Hepatocyte (in vitro differentiated cells): ENCODE measurements around the gene MAP4. TPM values are rescaled to one million over a fixed set of nuclear protein-coding genes. Genes with fewer than 3 reads are reported as not detected.
A peak's percentile ranks its signal among the peaks of the same experiment; 100 is the strongest.
"Not testable (repeated sequence)": the region's sequence is repeated elsewhere in the genome, so short reads cannot be mapped to it uniquely, and the experiment has no call there.

ENCODE experiments used
- DNase-seq: peaks from one replicate; pipeline ENCODE4 v3.0.0-alpha.2; 2016; ENCODE audit warnings: low spot score
- H2AFZ ChIP-seq: fragments of 200-600 bp; sonication (generic); 2 replicates; pipeline ENCODE4 v1.6.0; 2016; ENCODE audit warnings: antibody characterized with exemption, mild to moderate bottlenecking
- H3K27ac ChIP-seq: fragments of 200-600 bp; sonication (generic); 2 replicates; pipeline ENCODE4 v1.5.1; 2016; ENCODE audit warnings: mild to moderate bottlenecking
- H3K27me3 ChIP-seq: fragments of 200-600 bp; sonication (generic); 2 replicates; pipeline ENCODE4 v1.6.1; 2016
- H3K36me3 ChIP-seq: fragments of 200-600 bp; sonication (generic); replicated peaks from 2 replicates; pipeline ENCODE4 v1.5.1; 2016; ENCODE audit warnings: low read depth; ENCODE audit not compliant: insufficient read depth
- H3K4me1 ChIP-seq: fragments of 200-600 bp; sonication (generic); 2 replicates; pipeline ENCODE4 v1.5.1; 2016; ENCODE audit warnings: mild to moderate bottlenecking, moderate library complexity; ENCODE audit not compliant: insufficient read depth
- H3K4me2 ChIP-seq: fragments of 200-600 bp; sonication (generic); 2 replicates; pipeline ENCODE4 v1.6.0; 2016
- H3K4me3 ChIP-seq: fragments of 200-600 bp; sonication (generic); 2 replicates; pipeline ENCODE4 v1.5.1; 2016; ENCODE audit warnings: mild to moderate bottlenecking
- H3K79me2 ChIP-seq: fragments of 200-600 bp; sonication (generic); 2 replicates; pipeline ENCODE4 v1.6.0; 2017; ENCODE audit warnings: mild to moderate bottlenecking
- H3K9me2 ChIP-seq: fragments of 200-600 bp; sonication (generic); replicated peaks from 2 replicates; pipeline ENCODE4 v1.6.0; 2017; ENCODE audit warnings: mild to moderate bottlenecking; ENCODE audit not compliant: insufficient read depth
- H3K9me3 ChIP-seq: fragments of 200-600 bp; sonication (generic); 2 replicates; pipeline ENCODE4 v1.5.1; 2016; ENCODE audit warnings: low read depth, mild to moderate bottlenecking
- H4K20me1 ChIP-seq: fragments of 200-600 bp; sonication (generic); 2 replicates; pipeline ENCODE4 v1.6.0; 2016; ENCODE audit warnings: mild to moderate bottlenecking; ENCODE audit not compliant: insufficient read depth, poor library complexity, severe bottlenecking
- EZH2 ChIP-seq: fragments of 200-600 bp; sonication (generic); IDR thresholded peaks from 2 replicates; pipeline ENCODE4 v1.6.1; 2016; ENCODE audit warnings: antibody characterized with exemption, mild to moderate bottlenecking, borderline replicate concordance
- EZH2phosphoT487 ChIP-seq: fragments of 200-600 bp; sonication (generic); IDR thresholded peaks from one replicate; pipeline ENCODE4 v1.6.1; 2018; ENCODE audit warnings: antibody characterized with exemption, mild to moderate bottlenecking, low read depth, moderate library complexity; ENCODE audit not compliant: unreplicated experiment, severe bottlenecking
- WGBS: methylation state at CpG from one replicate; pipeline ENCODE4 v1.1.6; 2016; ENCODE audit warnings: low lambda C conversion rate; ENCODE audit errors: missing lambda C conversion rate; 5-methylcytosine and 5-hydroxymethylcytosine counted together
- polyA plus RNA-seq: library from polyadenylated mRNA; unstranded; fragments of >200 nt; fragmentation: Nextera tagmentation; extraction: Ambion mirVana; gene quantifications from 2 replicates; pipeline ENCODE4 v1.2.1, GENCODE V29; 2016
- total RNA-seq: library from RNA; depleted of rRNA; stranded (reverse); fragments of >200 nt; gene quantifications from 2 replicates; pipeline ENCODE4 v1.2.3, GENCODE V29; 2014
- TF ChIP-seq, protein P1 (sequence below): fragments of 200-600 bp; sonication (generic); IDR thresholded peaks from 2 replicates; pipeline ENCODE4 v1.5.1; 2016; ENCODE audit warnings: antibody characterized with exemption, mild to moderate bottlenecking; ENCODE audit not compliant: poor library complexity

The MAP4 gene
- total RNA-seq: 64.7 and 85.5 TPM in 2 replicates
- 91.1 and 91.3 TPM in 2 replicates for polyA plus RNA-seq

DNA sequence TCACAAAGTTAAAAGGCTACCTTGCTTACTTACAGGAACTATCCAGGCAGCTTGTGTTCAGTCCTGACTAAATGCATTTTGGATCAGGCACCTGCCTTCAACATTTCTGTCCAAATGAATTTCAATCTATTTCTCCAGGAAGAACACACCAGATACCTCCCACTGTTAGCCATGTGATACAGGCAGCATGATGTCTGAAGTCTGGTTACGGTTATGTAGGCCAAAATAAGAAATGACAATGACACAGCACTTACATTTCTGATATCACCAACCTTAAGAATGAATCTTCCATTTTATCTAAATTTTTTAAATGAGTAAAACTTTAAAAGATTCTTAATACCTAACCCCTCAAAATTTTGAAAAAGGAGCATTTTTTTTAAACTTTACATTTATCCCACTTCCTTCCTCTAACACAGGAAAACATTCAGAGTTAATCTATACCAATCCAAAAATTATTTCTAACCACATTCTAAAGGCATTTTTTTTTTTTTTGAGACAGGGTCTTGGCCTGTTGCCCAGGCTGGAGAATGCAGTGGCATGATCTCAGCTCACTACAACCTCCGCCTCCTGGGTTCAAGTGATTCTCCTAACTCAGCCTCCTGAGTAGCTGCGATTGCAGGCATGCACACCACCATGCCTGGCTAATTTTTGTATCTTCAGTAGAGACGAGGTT, at the start of gene MAP4:
TSS of gene MAP4 (minus strand) at position 116 of the 673 bp plus-strand sequence. CDS start 17,556 bp downstream, outside the sequence.
- Histone ChIP-seq H3K27ac (peak within 1 kb of the TSS; percentile 49), H4K20me1 (peaks cover 25% of the 10 kb centered on the region), H3K9me3 (no peaks in the 10 kb centered on the region), H3K4me2 (peak within 1 kb of the TSS; percentile 52), H3K27me3 (no peaks in the 10 kb centered on the region), H2AFZ (no peak within 1 kb of the TSS), H3K79me2 (peaks cover 80% of the 10 kb centered on the region), H3K36me3 (no peaks in the 10 kb centered on the region), H3K4me3 (no peak within 1 kb of the TSS), H3K4me1 (peaks cover 53% of the 10 kb centered on the region), H3K9me2 (no peaks in the 10 kb centered on the region)
- DNase-seq: no peak
- WGBS: 71% methylated on average over 4 of the region's 4 CpGs
- TF ChIP-seq EZH2: no peak
- no peak for TF ChIP-seq EZH2phosphoT487
- TF ChIP-seq, protein P1, sequence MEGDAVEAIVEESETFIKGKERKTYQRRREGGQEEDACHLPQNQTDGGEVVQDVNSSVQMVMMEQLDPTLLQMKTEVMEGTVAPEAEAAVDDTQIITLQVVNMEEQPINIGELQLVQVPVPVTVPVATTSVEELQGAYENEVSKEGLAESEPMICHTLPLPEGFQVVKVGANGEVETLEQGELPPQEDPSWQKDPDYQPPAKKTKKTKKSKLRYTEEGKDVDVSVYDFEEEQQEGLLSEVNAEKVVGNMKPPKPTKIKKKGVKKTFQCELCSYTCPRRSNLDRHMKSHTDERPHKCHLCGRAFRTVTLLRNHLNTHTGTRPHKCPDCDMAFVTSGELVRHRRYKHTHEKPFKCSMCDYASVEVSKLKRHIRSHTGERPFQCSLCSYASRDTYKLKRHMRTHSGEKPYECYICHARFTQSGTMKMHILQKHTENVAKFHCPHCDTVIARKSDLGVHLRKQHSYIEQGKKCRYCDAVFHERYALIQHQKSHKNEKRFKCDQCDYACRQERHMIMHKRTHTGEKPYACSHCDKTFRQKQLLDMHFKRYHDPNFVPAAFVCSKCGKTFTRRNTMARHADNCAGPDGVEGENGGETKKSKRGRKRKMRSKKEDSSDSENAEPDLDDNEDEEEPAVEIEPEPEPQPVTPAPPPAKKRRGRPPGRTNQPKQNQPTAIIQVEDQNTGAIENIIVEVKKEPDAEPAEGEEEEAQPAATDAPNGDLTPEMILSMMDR: no peak

DNA sequence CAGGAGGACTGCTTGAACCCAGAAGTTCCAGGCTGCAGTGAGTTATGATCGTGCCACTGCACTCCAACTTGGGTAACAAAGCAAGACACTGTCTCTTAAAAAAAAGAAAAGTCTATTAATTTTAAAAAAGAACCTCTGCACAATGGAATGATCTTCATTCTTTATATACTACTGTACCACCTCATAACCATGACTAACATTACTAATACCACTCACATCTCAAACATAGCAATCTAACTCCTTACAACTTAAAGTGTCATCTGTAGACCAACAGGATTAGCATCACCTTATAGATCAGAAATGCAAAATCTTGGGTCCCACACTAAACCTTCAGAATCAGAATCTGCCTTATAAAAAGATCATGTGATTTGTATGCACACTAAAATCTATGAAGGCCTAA, 48.8 kb upstream of the MAP4 start:
- Histone ChIP-seq H3K9me3 (no peaks in the 10 kb centered on the region), H3K4me3 (no peak overlapping the region), H3K36me3 (no peaks in the 10 kb centered on the region), H4K20me1 (peaks cover 56% of the 10 kb centered on the region), H3K4me1 (peaks cover 11% of the 10 kb centered on the region), H3K27me3 (no peaks in the 10 kb centered on the region), H3K9me2 (no peaks in the 10 kb centered on the region), H3K4me2 (no peak overlapping the region), H3K79me2 (peaks cover 93% of the 10 kb centered on the region), H2AFZ (no peak overlapping the region), H3K27ac (no peak overlapping the region)
- no peak for DNase-seq
- TF ChIP-seq EZH2: no peak
- TF ChIP-seq EZH2phosphoT487: no peak
- TF ChIP-seq, protein P1: no peak
- 100% methylated on average over 1 of the region's 1 CpG for WGBS

DNA sequence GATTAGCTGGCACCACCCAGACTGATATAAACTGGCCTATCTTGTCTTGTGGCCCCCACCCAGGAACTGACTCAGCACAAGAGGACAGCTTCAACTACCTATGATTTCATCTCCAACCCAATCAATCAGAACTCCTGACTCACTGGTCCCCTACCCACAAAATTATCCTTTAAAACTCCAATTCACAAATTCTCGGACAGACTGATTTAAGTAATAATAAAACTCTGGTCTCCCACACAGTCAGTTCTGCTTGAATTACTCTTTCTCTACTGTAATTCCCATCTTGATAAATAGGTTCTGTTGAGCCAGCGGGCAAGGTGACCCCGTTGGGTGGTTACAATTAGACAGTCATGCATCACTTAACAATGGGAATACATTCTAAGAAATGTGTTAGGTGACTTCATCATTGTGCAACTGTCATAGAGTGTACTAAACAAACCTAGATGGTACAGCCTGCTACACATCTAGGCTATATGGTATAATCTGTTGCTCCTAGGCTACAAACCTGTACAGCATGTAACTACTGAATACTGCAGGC, 48.1 kb upstream of the MAP4 start:
- DNase-seq: no peak
- Histone ChIP-seq H3K27ac (no peak overlapping the region), H3K9me2 (no peaks in the 10 kb centered on the region), H2AFZ (no peak overlapping the region), H4K20me1 (peaks cover 49% of the 10 kb centered on the region), H3K4me1 (peaks cover 5% of the 10 kb centered on the region), H3K9me3 (no peaks in the 10 kb centered on the region), H3K4me2 (no peak overlapping the region), H3K4me3 (no peak overlapping the region), H3K27me3 (no peaks in the 10 kb centered on the region), H3K79me2 (peaks cover 93% of the 10 kb centered on the region), H3K36me3 (no peaks in the 10 kb centered on the region)
- 81% methylated on average over 3 of the region's 3 CpGs for WGBS
- TF ChIP-seq EZH2 (no peak), EZH2phosphoT487 (no peak)
- TF ChIP-seq, protein P1: no peak

- H3K4me2 ChIP-seq, H3K4me1 ChIP-seq, DNase-seq, H3K27ac ChIP-seq, H3K36me3 ChIP-seq, H3K9me3 ChIP-seq, H3K27me3 ChIP-seq, H2AFZ ChIP-seq, H3K9me2 ChIP-seq, H3K4me3 ChIP-seq: not testable (repeated sequence)
- Histone ChIP-seq H4K20me1 (peaks cover 37% of the 10 kb centered on the region), H3K79me2 (peaks cover 85% of the 10 kb centered on the region)
- 94% methylated on average over 2 of the region's 33 CpGs for WGBS
These were observed 45.4 kb upstream of the MAP4 start for GRCh38 chr3:48061586-48061985.
